SK-N-SH treated with all-trans-retinoic acid at 6 μM for 48 hours (cell line): Measurements from ENCODE around the gene ANGPTL3.

Experiments
- CSRNP3 ChIP-seq: fragments of 250-450 bp; sonication (Bioruptor Pico); IDR thresholded peaks from 2 replicates; pipeline ENCODE4 v1.5.1; 2021; ENCODE audit warnings: mild to moderate bottlenecking, moderate library complexity
- PATZ1 ChIP-seq: fragments of 250-450 bp; sonication (Bioruptor Pico); IDR thresholded peaks from 2 replicates; pipeline ENCODE4 v1.8.0; 2020; ENCODE audit warnings: mild to moderate bottlenecking, moderate library complexity, borderline replicate concordance
- TSHZ2 ChIP-seq: fragments of 250-450 bp; sonication (Bioruptor Pico); IDR thresholded peaks from 2 replicates; pipeline ENCODE4 v1.5.0; 2020; ENCODE audit warnings: mild to moderate bottlenecking, moderate library complexity
- ZFP30 ChIP-seq: fragments of 450-650 bp; formaldehyde crosslinking; IDR thresholded peaks from 2 replicates; pipeline ENCODE4 v1.5.0; 2022; ENCODE audit warnings: mild to moderate bottlenecking, moderate library complexity

GRCh38 chr1:62608905-62609304, 11.6 kb downstream of the ANGPTL3 start:
- no peak for TF ChIP-seq CSRNP3 (CRISPR knock-in tag)
- no peak for TF ChIP-seq PATZ1 (CRISPR knock-in tag)
- no peak for TF ChIP-seq TSHZ2 (CRISPR knock-in tag)
- no peak for TF ChIP-seq ZFP30 (CRISPR knock-in tag)
